ENCODE results near the gene AP4S1. TPM values are rescaled to one million over a fixed set of nuclear protein-coding genes. Genes with fewer than 3 reads are reported as not detected.

AP4S1 gene
- total and polyA plus RNA-seq, 2 of the 8 experiments (the other 6 are each of a cell fraction or from before 2014, with no cell fraction given), result 2.8 to 9.9 TPM

- CTCF ChIA-PET (ENCODE audit: partially characterized antibody), result no interaction called here
- Histone ChIP-seq H2BK15ac (ENCODE audit: low read length) (no peak overlapping the region), H3K18ac (ENCODE audit: extremely low read depth, low read length) (no peak overlapping the region), H3K56ac (replicated peaks; ENCODE audit: insufficient read length, low read depth, low read length) (no peak overlapping the region), H3K36me3 (ENCODE audit: control insufficient read depth in 2 of 4, insufficient read depth in 4 of 4, low read length in 3 of 4) (no peaks in the 10 kb centered on the region), H2AFZ (ENCODE audit: low read length) (no peak overlapping the region), H2AK5ac (ENCODE audit: low read depth, low read length) (no peak overlapping the region), H3K4me1 (replicated peaks in 1 of 4; ENCODE audit: control insufficient read depth in 3 of 4, insufficient read depth in 4 of 4, low read length in 3 of 4) (no peaks in the 10 kb centered on the region), H3K4ac (replicated peaks; ENCODE audit: insufficient read length, low read depth, low read length) (no peak overlapping the region), H2BK5ac (ENCODE audit: low read depth, low read length) (no peak overlapping the region), H4K5ac (ENCODE audit: insufficient read length, low read depth, low read length) (no peak overlapping the region), H3K23ac (ENCODE audit: insufficient read length) (no peak overlapping the region), H2BK12ac (ENCODE audit: low read depth, low read length) (no peak overlapping the region), H3K27me3 (replicated peaks in 1 of 4; ENCODE audit: control insufficient read depth in 3 of 4, extremely low read depth in 1 of 4, insufficient read depth in 3 of 4, low read length in 3 of 4) (no peaks in the 10 kb centered on the region), H3K9ac (replicated peaks in 1 of 4; ENCODE audit: extremely low read depth in 1 of 4, low read depth in 3 of 4, low read length in 3 of 4) (no peak overlapping the region), H3K14ac (ENCODE audit: insufficient read length) (no peak overlapping the region), H3K79me1 (ENCODE audit: low read depth, low read length) (no peaks in the 10 kb centered on the region), H2BK120ac (replicated peaks; ENCODE audit: low read depth, low read length) (no peak overlapping the region), H3K79me2 (ENCODE audit: control insufficient read depth in 1 of 2, insufficient read depth in 2 of 2, low read length in 2 of 2) (no peaks in the 10 kb centered on the region), H3K23me2 (ENCODE audit: low read depth, low read length) (no peaks in the 10 kb centered on the region), H4K8ac (ENCODE audit: extremely low read depth, insufficient read depth, low read length) (no peak overlapping the region), H3K27ac (ENCODE audit: low read depth, low read length) (no peak overlapping the region), H3K9me3 (ENCODE audit: insufficient read depth in 2 of 2, low read depth in 1 of 2, low read length in 1 of 2) (no peaks in the 10 kb centered on the region), H4K91ac (replicated peaks; ENCODE audit: insufficient read length, low read length) (no peak overlapping the region), H3K4me2 (ENCODE audit: insufficient read depth in 1 of 2, low read depth in 2 of 2, low read length in 2 of 2) (no peak overlapping the region), H4K20me1 (replicated peaks in 1 of 2; ENCODE audit: control insufficient read depth in 1 of 2, insufficient read depth in 2 of 2, low read length in 2 of 2) (no peaks in the 10 kb centered on the region), H2BK20ac (ENCODE audit: low read length) (no peak overlapping the region), H3K4me3 (ENCODE audit: extremely low read depth in 1 of 4, insufficient read depth in 2 of 4, low read depth in 3 of 4, low read length in 4 of 4) (no peak overlapping the region)
- 70% methylated on average over 4 of the region's 4 CpGs; no CpG with 5 or more reads in 1 of the 2 experiments for WGBS, 2 experiments (ENCODE audit: extremely low coverage in 1 of 2, insufficient coverage in 1 of 2, insufficient read length in 1 of 2, insufficient replicate concordance in 2 of 2, low coverage in 1 of 2, low lambda C conversion rate in 2 of 2, missing lambda C conversion rate in 1 of 2)
- DNase-seq (ENCODE audit: low read depth in 1 of 2, low spot score in 2 of 2) (no peak), FAIRE-seq (no peak)
- POLR2A ChIA-PET (ENCODE audit: partially characterized antibody), result interaction anchor here (1.1 kb wide), 1 partner anchor 26 kb away, joined by 3 read pairs; the partner anchor contains the start of gene AP4S1
- TF ChIP-seq ASH2L (IDR thresholded peaks at IDR 0.05; ENCODE audit: low read length) (no peak), RXRA (IDR thresholded peaks at IDR 0.05; ENCODE audit: insufficient read depth, low read depth, low read length) (no peak), HDAC2 (IDR thresholded peaks at IDR 0.05; ENCODE audit: borderline replicate concordance in 1 of 2, low read depth in 2 of 2, low read length in 2 of 2) (no peak), SP1 (IDR thresholded peaks at IDR 0.05; ENCODE audit: low read depth, low read length) (no peak), KDM1A (IDR thresholded peaks at IDR 0.05; ENCODE audit: borderline replicate concordance, low read length) (no peak), SAP30 (IDR thresholded peaks at IDR 0.05; ENCODE audit: insufficient read depth, insufficient replicate concordance, low read length) (no peak), BRCA1 (IDR thresholded peaks at IDR 0.05; ENCODE audit: low read depth, low read length) (no peak), KDM4A (IDR thresholded peaks at IDR 0.05; ENCODE audit: low read depth, low read length, severe bottlenecking) (no peak), TAF7 (optimal IDR thresholded peaks at IDR 0.05; ENCODE audit: borderline replicate concordance, low read depth, low read length) (no peak), CTBP2 (IDR thresholded peaks at IDR 0.05; ENCODE audit: borderline replicate concordance, insufficient read depth, insufficient read length, low read length) (no peak), RFX5 (IDR thresholded peaks at IDR 0.05; ENCODE audit: borderline replicate concordance, low read depth, low read length) (no peak), SRF (IDR thresholded peaks at IDR 0.05; ENCODE audit: low read depth, low read length) (no peak)
- TF ChIP-seq, protein P1, sequence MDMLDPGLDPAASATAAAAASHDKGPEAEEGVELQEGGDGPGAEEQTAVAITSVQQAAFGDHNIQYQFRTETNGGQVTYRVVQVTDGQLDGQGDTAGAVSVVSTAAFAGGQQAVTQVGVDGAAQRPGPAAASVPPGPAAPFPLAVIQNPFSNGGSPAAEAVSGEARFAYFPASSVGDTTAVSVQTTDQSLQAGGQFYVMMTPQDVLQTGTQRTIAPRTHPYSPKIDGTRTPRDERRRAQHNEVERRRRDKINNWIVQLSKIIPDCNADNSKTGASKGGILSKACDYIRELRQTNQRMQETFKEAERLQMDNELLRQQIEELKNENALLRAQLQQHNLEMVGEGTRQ (IDR thresholded peaks at IDR 0.05; ENCODE audit: low read length), result no peak
These were observed 26.1 kb downstream of the AP4S1 start for GRCh38 chr14:31051511-31051910.
